ENCODE data around the gene TYR.
"Not testable (repeated sequence)": the region's sequence is repeated elsewhere in the genome, so short reads cannot be mapped to it uniquely, and the experiment has no call there.

Gene TYR

GRCh38 chr11:89203814-89204213 lies 26.1 kb downstream of the TYR start:
- TF ChIP-seq CTCF (conservative IDR thresholded peaks at IDR 0.05; ENCODE audit: low read length) = no peak
- no peak overlapping the region for H3K4me3 ChIP-seq (ENCODE audit: low read length)
- DNase-seq (ENCODE audit: low read depth) = no peak

- no peak for DNase-seq (ENCODE audit: low read depth)
- H3K4me3 ChIP-seq (ENCODE audit: low read length) = no peak overlapping the region
- no peak for TF ChIP-seq CTCF (conservative IDR thresholded peaks at IDR 0.05; ENCODE audit: low read length)
These were observed 27.7 kb downstream of the TYR start for GRCh38 chr11:89205378-89205777.

GRCh38 chr11:89220684-89221339 lies 43.1 kb downstream of the TYR start:
- no peak for DNase-seq (ENCODE audit: low read depth)
- TF ChIP-seq CTCF (conservative IDR thresholded peaks at IDR 0.05; ENCODE audit: low read length) = no peak
- H3K4me3 ChIP-seq (ENCODE audit: low read length) = no peak overlapping the region

GRCh38 chr11:89235083-89235482 lies 57.4 kb downstream of the TYR start:
- H3K4me3 ChIP-seq (ENCODE audit: low read length) = no peak overlapping the region
- no peak for DNase-seq (ENCODE audit: low read depth)
- no peak for TF ChIP-seq CTCF (conservative IDR thresholded peaks at IDR 0.05; ENCODE audit: low read length)

- no peak for DNase-seq (ENCODE audit: low read depth)
- no peak for TF ChIP-seq CTCF (conservative IDR thresholded peaks at IDR 0.05; ENCODE audit: low read length)
- H3K4me3 ChIP-seq (ENCODE audit: low read length) = no peak overlapping the region
These were observed 58.3 kb downstream of the TYR start for GRCh38 chr11:89235976-89236375.

GRCh38 chr11:89247007-89247406 lies 69.3 kb downstream of the TYR start:
- not testable (repeated sequence) for H3K4me3 ChIP-seq (ENCODE audit: low read length); DNase-seq (ENCODE audit: low read depth)

- no peak for DNase-seq (ENCODE audit: low read depth)
- TF ChIP-seq CTCF (conservative IDR thresholded peaks at IDR 0.05; ENCODE audit: low read length) = no peak
- H3K4me3 ChIP-seq (ENCODE audit: low read length) = no peak overlapping the region
These were observed 71.5 kb downstream of the TYR start for GRCh38 chr11:89249196-89249595.

- not testable (repeated sequence) for DNase-seq (ENCODE audit: low read depth); H3K4me3 ChIP-seq (ENCODE audit: low read length)
These were observed 83.8 kb downstream of the TYR start for GRCh38 chr11:89261483-89261882.

All from AG10803 (cell line).